HepG2 (cell line): ENCODE measurements around the gene LDLRAP1.

Source experiments
- CEBPG ChIP-seq: IDR thresholded peaks from 2 replicates; pipeline ENCODE4 v1.6.1; 2016
- CREB1 ChIP-seq, 2 experiments: fragments of 450-650 bp in 1 of 2; IDR thresholded peaks; 2 replicates each; pipeline ENCODE4 v1.6.1; 2016 to 2017; ENCODE audit warnings: control low read depth in 1 of 2, mild to moderate bottlenecking in 1 of 2, missing compliant biosample characterization in 1 of 2, missing genetic modification characterization in 1 of 2
- HINFP ChIP-seq: sonication (generic); formaldehyde crosslinking; IDR thresholded peaks from 2 replicates; pipeline ENCODE4 v1.4.0; 2020; ENCODE audit warnings: low read depth, mild to moderate bottlenecking, missing genetic modification reagents
- HNRNPK ChIP-seq: fragments of 200-400 bp; formaldehyde crosslinking; IDR thresholded peaks from 2 replicates; pipeline ENCODE4 v1.6.1; 2018; ENCODE audit warnings: low read length, low read depth, moderate library complexity, mild to moderate bottlenecking; ENCODE audit not compliant: poor library complexity, severe bottlenecking
- MAFF ChIP-seq: IDR thresholded peaks from 2 replicates; pipeline ENCODE4 v1.6.1; 2011; ENCODE audit warnings: low read depth, low read length, improper control_type of control experiment
- MAX ChIP-seq: IDR thresholded peaks from 2 replicates; pipeline ENCODE4 v1.6.1; 2012; ENCODE audit warnings: inconsistent platforms
- TARDBP ChIP-seq: sonication (generic); formaldehyde crosslinking; IDR thresholded peaks from 2 replicates; pipeline ENCODE4 v1.8.0; 2022; ENCODE audit warnings: mild to moderate bottlenecking, missing genetic modification reagents
- ZFP91 ChIP-seq: sonication (generic); formaldehyde crosslinking; IDR thresholded peaks from 2 replicates; pipeline ENCODE4 v1.9.0; 2022; ENCODE audit warnings: missing genetic modification reagents, mild to moderate bottlenecking, borderline replicate concordance
- ZNF207 ChIP-seq: fragments of 450-650 bp; IDR thresholded peaks from 2 replicates; pipeline ENCODE4 v1.6.1; 2016; ENCODE audit warnings: antibody characterized with exemption, borderline replicate concordance

DNA sequence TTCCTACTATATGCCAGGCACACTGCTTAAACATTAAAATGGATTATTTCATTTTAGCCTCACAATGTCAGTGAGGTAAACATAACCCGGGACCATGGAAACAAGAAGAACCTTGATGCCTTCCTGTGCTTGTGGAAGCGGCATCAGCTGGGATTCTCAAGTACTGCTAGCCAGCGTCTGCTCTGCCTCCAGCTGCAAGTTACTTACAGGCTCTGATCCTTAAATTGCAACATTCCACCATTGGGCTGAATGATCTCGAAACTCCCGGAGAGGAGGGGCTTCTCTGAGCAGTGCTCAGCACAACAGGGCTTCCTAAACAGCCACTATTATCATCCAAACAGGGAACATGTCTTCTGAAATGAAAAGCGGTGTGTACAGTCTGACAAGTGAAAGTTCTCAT lies 66.5 kb downstream of the LDLRAP1 start:
- TF ChIP-seq CREB1 (IDR thresholded peaks at IDR 0.05) (no peak), CREB1 (CRISPR knock-in tag; IDR thresholded peaks at IDR 0.05) (no peak), ZFP91 (no peak), MAFF (no peak), ZNF207 (no peak), TARDBP (CRISPR knock-in tag) (no peak), CEBPG (CRISPR knock-in tag) (no peak), MAX (no peak), HINFP (CRISPR knock-in tag) (no peak), HNRNPK (no peak)
